Pulmonary artery endothelial cell (primary cell): ENCODE results near the gene ABLIM2. TPM values are rescaled to one million over a fixed set of nuclear protein-coding genes. Genes with fewer than 3 reads are reported as not detected.
A peak's percentile ranks its signal among the peaks of the same experiment; 100 is the strongest.

Source experiments
- DNase-seq: peaks from one replicate; pipeline ENCODE4 v3.0.0-alpha.2; 2011; ENCODE audit warnings: low read depth, low spot score
- total RNA-seq: library from RNA; depleted of rRNA; stranded (reverse); fragments of >200 nt; gene quantifications from 2 replicates; pipeline ENCODE4 v1.2.3, GENCODE V29; 2014

Gene ABLIM2
- total RNA-seq, 1 donor from 2014 or later: 1.1 TPM

GRCh38 chr4:8192748-8193738, 34.4 kb upstream of the ABLIM2 start:
- no peak for DNase-seq

GRCh38 chr4:8191136-8191747, 32.6 kb upstream of the ABLIM2 start:
- DNase-seq: peak; percentile 100

GRCh38 chr4:8189551-8190466, 31.2 kb upstream of the ABLIM2 start:
- DNase-seq: no peak

GRCh38 chr4:8188743-8189550, 30.3 kb upstream of the ABLIM2 start:
- DNase-seq: no peak

GRCh38 chr4:8188085-8188484, 29.5 kb upstream of the ABLIM2 start:
- no peak for DNase-seq

GRCh38 chr4:8185930-8186329, 27.3 kb upstream of the ABLIM2 start:
- no peak for DNase-seq

GRCh38 chr4:8185295-8185694, 26.7 kb upstream of the ABLIM2 start:
- DNase-seq: no peak

- no peak for DNase-seq
Measured at GRCh38 chr4:8184061-8184460, 25.4 kb upstream of the ABLIM2 start.

GRCh38 chr4:8182858-8183725, 24.5 kb upstream of the ABLIM2 start:
- DNase-seq: no peak

GRCh38 chr4:8182294-8182693, 23.7 kb upstream of the ABLIM2 start:
- no peak for DNase-seq

GRCh38 chr4:8181844-8182243, 23.2 kb upstream of the ABLIM2 start:
- DNase-seq: no peak

- DNase-seq: no peak
Measured at GRCh38 chr4:8181119-8181518, 22.5 kb upstream of the ABLIM2 start.

GRCh38 chr4:8180310-8181093, 21.9 kb upstream of the ABLIM2 start:
- no peak for DNase-seq

- no peak for DNase-seq
Measured at GRCh38 chr4:8179771-8180170, 21.2 kb upstream of the ABLIM2 start.

GRCh38 chr4:8179074-8179473, 20.5 kb upstream of the ABLIM2 start:
- no peak for DNase-seq

- DNase-seq: no peak
Measured at GRCh38 chr4:8177956-8178355, 19.3 kb upstream of the ABLIM2 start.

GRCh38 chr4:8177552-8177951, 18.9 kb upstream of the ABLIM2 start:
- DNase-seq: no peak

- no peak for DNase-seq
Measured at GRCh38 chr4:8176547-8177399, 18.2 kb upstream of the ABLIM2 start.
